ENCODE data around the gene PRIM2.
"Not testable (repeated sequence)": the region's sequence is repeated elsewhere in the genome, so short reads cannot be mapped to it uniquely, and the experiment has no call there.

DNA sequence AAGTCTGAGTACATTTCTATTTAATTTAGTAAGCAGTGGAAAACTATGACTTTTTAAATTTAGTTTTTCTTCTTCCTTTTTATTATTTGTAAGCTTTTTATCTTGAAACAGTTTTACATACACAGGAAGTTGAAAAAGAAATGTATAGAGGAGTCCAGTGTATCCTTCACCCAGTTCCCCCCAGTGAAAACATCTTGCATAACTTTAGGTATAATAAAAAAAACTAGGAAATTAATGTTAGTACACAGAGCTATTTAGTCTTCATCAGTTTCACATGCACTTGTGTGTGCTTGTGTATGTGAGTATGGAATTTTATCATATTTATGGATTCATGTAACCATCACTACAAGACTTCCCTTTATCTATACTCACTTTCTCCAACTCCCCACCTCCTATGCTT is 162.8 kb downstream of the PRIM2 start:
- TF ChIP-seq, protein P1, sequence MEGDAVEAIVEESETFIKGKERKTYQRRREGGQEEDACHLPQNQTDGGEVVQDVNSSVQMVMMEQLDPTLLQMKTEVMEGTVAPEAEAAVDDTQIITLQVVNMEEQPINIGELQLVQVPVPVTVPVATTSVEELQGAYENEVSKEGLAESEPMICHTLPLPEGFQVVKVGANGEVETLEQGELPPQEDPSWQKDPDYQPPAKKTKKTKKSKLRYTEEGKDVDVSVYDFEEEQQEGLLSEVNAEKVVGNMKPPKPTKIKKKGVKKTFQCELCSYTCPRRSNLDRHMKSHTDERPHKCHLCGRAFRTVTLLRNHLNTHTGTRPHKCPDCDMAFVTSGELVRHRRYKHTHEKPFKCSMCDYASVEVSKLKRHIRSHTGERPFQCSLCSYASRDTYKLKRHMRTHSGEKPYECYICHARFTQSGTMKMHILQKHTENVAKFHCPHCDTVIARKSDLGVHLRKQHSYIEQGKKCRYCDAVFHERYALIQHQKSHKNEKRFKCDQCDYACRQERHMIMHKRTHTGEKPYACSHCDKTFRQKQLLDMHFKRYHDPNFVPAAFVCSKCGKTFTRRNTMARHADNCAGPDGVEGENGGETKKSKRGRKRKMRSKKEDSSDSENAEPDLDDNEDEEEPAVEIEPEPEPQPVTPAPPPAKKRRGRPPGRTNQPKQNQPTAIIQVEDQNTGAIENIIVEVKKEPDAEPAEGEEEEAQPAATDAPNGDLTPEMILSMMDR (tag by site-specific recombination; IDR thresholded peaks at IDR 0.05) = not testable (repeated sequence)
- TF ChIP-seq, protein P2, sequence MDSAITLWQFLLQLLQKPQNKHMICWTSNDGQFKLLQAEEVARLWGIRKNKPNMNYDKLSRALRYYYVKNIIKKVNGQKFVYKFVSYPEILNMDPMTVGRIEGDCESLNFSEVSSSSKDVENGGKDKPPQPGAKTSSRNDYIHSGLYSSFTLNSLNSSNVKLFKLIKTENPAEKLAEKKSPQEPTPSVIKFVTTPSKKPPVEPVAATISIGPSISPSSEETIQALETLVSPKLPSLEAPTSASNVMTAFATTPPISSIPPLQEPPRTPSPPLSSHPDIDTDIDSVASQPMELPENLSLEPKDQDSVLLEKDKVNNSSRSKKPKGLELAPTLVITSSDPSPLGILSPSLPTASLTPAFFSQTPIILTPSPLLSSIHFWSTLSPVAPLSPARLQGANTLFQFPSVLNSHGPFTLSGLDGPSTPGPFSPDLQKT (IDR thresholded peaks at IDR 0.05; ENCODE audit: borderline replicate concordance, low read depth, low read length) = not testable (repeated sequence)
- not testable (repeated sequence) for TF ChIP-seq ZNF324 (tag by site-specific recombination; IDR thresholded peaks at IDR 0.05); GLIS2 (tag by site-specific recombination; IDR thresholded peaks at IDR 0.05); MYNN (tag by site-specific recombination; IDR thresholded peaks at IDR 0.05; ENCODE audit: borderline replicate concordance); HOXA7 (CRISPR knock-in tag; IDR thresholded peaks at IDR 0.05; ENCODE audit: borderline replicate concordance); ZSCAN30 (tag by site-specific recombination; IDR thresholded peaks at IDR 0.05)

Measured in HEK293 (cell line).